H1 (cell line): ENCODE data around the gene FCN3.

ENCODE experiments used
- BRCA1 ChIP-seq: IDR thresholded peaks from 2 replicates; pipeline ENCODE4 v1.6.1; 2012; ENCODE audit warnings: low read depth, low read length, improper control_type of control experiment
- CEBPB ChIP-seq: IDR thresholded peaks from 2 replicates; pipeline ENCODE4 v1.6.1; 2012; ENCODE audit warnings: low read depth, low read length
- CREB1 ChIP-seq: IDR thresholded peaks from 2 replicates; pipeline ENCODE4 v1.6.1; 2012; ENCODE audit warnings: inconsistent platforms
- CTCF ChIP-seq, 3 experiments: IDR thresholded peaks; 1 replicate in 2 of 3; 2 replicates in 1 of 3; pipeline versions ENCODE4 v1.5.1 to v1.6.1; 2011; ENCODE audit warnings: low read length in 3 of 3, mild to moderate bottlenecking in 3 of 3, inconsistent platforms in 2 of 3, low read depth in 1 of 3, moderate library complexity in 1 of 3; ENCODE audit not compliant: insufficient read depth in 1 of 3; ENCODE audit errors: control extremely low read depth in 1 of 3
- EZH2 ChIP-seq: fragments of 200-600 bp; sonication (generic); IDR thresholded peaks from 2 replicates; pipeline ENCODE4 v1.7.1; 2012; ENCODE audit warnings: low read depth, mild to moderate bottlenecking, moderate library complexity, low read length, inconsistent platforms; ENCODE audit not compliant: severe bottlenecking
- POLR2A ChIP-seq, 2 experiments: IDR thresholded peaks; 1 replicate in 1 of 2; 2 replicates in 1 of 2; pipeline ENCODE4 v1.6.1; 2011; ENCODE audit warnings: low read depth in 2 of 2, low read length in 2 of 2, mild to moderate bottlenecking in 2 of 2; ENCODE audit errors: control extremely low read depth in 1 of 2
- POU5F1 ChIP-seq: IDR thresholded peaks from 2 replicates; pipeline ENCODE4 v1.6.1; 2011; ENCODE audit warnings: low read depth, mild to moderate bottlenecking, low read length, moderate library complexity
- RAD21 ChIP-seq, 2 experiments: IDR thresholded peaks in 1 of 2; conservative IDR thresholded peaks in 1 of 2; 2 replicates each; pipeline ENCODE4 v1.6.1; 2011; ENCODE audit warnings: low read depth in 2 of 2, low read length in 2 of 2, improper control_type of control experiment in 1 of 2, inconsistent platforms in 1 of 2, mild to moderate bottlenecking in 1 of 2, moderate library complexity in 1 of 2
- TAF1 ChIP-seq: IDR thresholded peaks from 2 replicates; pipeline ENCODE4 v1.6.1; 2011; ENCODE audit warnings: mild to moderate bottlenecking, low read depth, low read length

DNA sequence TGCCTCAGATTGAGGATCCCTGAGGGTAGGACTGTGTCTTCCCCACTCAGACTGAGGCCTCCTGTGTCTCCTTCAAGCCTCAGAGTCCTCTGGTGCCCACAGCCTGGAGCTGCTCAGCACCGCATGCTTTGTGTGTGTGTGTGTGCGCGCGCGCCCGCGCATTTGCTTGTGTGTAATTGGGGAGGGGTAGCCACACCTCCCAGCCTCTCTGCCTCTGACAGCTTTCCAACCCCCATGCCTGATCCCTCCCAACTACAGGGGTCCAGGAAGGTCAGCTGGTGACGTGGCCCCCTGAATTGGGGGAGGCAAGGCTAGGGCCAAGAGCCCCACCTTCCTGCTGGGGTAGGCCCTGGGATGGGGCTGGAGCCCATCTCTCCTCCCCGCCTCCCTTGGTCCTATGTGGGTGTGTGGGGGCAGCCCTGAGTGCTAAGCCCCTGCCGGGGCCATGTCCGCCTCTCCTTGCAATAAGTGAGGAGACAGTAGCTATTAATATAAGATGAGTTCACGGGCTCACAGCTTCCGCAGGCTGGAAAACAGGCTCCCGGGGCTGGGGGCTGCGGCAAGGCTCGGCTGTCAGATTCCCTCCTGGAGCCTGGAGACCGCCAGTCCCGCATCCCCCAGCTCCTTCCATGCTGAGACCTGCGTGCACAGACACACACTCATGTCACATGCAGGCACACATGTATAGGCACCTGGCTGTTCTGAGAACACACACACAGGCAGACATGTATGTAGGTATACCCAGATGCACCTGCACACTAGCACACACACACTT is 24.8 kb upstream of the FCN3 start:
- TF ChIP-seq CREB1 (no peak), CTCF (IDR thresholded peaks at IDR 0.05; ENCODE audit: control extremely low read depth in 1 of 3, insufficient read depth in 1 of 3, low read depth in 1 of 3, low read length in 3 of 3) (no peak), TAF1 (no peak), POU5F1 (no peak), EZH2 (no peak), BRCA1 (no peak), POLR2A (IDR thresholded peaks at IDR 0.05; ENCODE audit: control extremely low read depth in 1 of 2, low read depth in 2 of 2, low read length in 2 of 2) (no peak), RAD21 (IDR thresholded peaks at IDR 0.05 in 1 of 2, conservative IDR thresholded peaks at IDR 0.05 in 1 of 2; ENCODE audit: low read depth in 2 of 2, low read length in 2 of 2) (no peak), CEBPB (no peak)
